H9 (cell line): ENCODE results near the gene TNC. TPM values are rescaled to one million over a fixed set of nuclear protein-coding genes. Genes with fewer than 3 reads are reported as not detected.

ENCODE experiments used
- DNase-seq: peaks from one replicate; pipeline ENCODE4 v3.0.0-alpha.2; 2017
- H2AFZ ChIP-seq: one replicate; pipeline ENCODE4 v1.6.1; 2013; ENCODE audit warnings: mild to moderate bottlenecking, low read length, control low read depth, moderate library complexity
- H2AK5ac ChIP-seq: 2 replicates; pipeline ENCODE4 v1.6.1; 2013; ENCODE audit warnings: low read length, control low read depth, mixed read lengths; ENCODE audit not compliant: insufficient read length
- H2BK120ac ChIP-seq: one replicate; pipeline ENCODE4 v1.6.1; 2013; ENCODE audit warnings: low read depth, mild to moderate bottlenecking, low read length, control low read depth, inconsistent platforms; ENCODE audit not compliant: poor library complexity, severe bottlenecking
- H2BK12ac ChIP-seq: 2 replicates; pipeline ENCODE4 v1.6.1; 2013; ENCODE audit warnings: low read length, control low read depth, mixed read lengths, low read depth; ENCODE audit not compliant: insufficient read length
- H2BK15ac ChIP-seq: 2 replicates; pipeline ENCODE4 v1.6.1; 2013; ENCODE audit warnings: low read depth, low read length, control low read depth
- H2BK20ac ChIP-seq: one replicate; pipeline ENCODE4 v1.6.1; 2013; ENCODE audit warnings: low read depth, mild to moderate bottlenecking, low read length, control low read depth, inconsistent platforms; ENCODE audit not compliant: poor library complexity, severe bottlenecking
- H2BK5ac ChIP-seq: 2 replicates; pipeline ENCODE4 v1.6.1; 2013; ENCODE audit warnings: low read length, control low read depth, mixed read lengths; ENCODE audit not compliant: insufficient read length
- H3K14ac ChIP-seq: 2 replicates; pipeline ENCODE4 v1.6.1; 2013; ENCODE audit warnings: low read length, control low read depth; ENCODE audit not compliant: insufficient read depth
- H3K18ac ChIP-seq: 2 replicates; pipeline ENCODE4 v1.6.1; 2013; ENCODE audit warnings: low read depth, mild to moderate bottlenecking, mixed read lengths, low read length, control low read depth; ENCODE audit not compliant: insufficient read length
- H3K23ac ChIP-seq: 2 replicates; pipeline ENCODE4 v1.6.1; 2013; ENCODE audit warnings: low read length, control low read depth, mixed read lengths, low read depth; ENCODE audit not compliant: insufficient read length
- H3K23me2 ChIP-seq: 2 replicates; pipeline ENCODE4 v1.6.1; 2013; ENCODE audit warnings: low read depth, mild to moderate bottlenecking, mixed read lengths, low read length, control low read depth; ENCODE audit not compliant: insufficient read length, poor library complexity, severe bottlenecking
- H3K27ac ChIP-seq: 2 replicates; pipeline ENCODE4 v1.5.1; 2013; ENCODE audit warnings: low read length, control low read depth, mixed read lengths, low read depth; ENCODE audit not compliant: insufficient read length
- H3K27me3 ChIP-seq: 2 replicates; pipeline ENCODE4 v1.6.1; 2013; ENCODE audit warnings: low read length, control low read depth, inconsistent platforms; ENCODE audit not compliant: insufficient read depth
- H3K4ac ChIP-seq: 2 replicates; pipeline ENCODE4 v1.6.1; 2013; ENCODE audit warnings: low read depth, mild to moderate bottlenecking, control low read depth, inconsistent platforms, low read length, moderate library complexity
- H3K4me1 ChIP-seq: 2 replicates; pipeline ENCODE4 v1.6.1; 2013; ENCODE audit warnings: low read length, control low read depth, inconsistent platforms; ENCODE audit not compliant: insufficient read depth
- H3K4me2 ChIP-seq: 2 replicates; pipeline ENCODE4 v1.6.1; 2013; ENCODE audit warnings: low read length, control low read depth, mixed read lengths; ENCODE audit not compliant: insufficient read length, insufficient read depth
- H3K56ac ChIP-seq: 2 replicates; pipeline ENCODE4 v1.6.1; 2013; ENCODE audit warnings: low read depth, mild to moderate bottlenecking, mixed read lengths, low read length, control low read depth; ENCODE audit not compliant: insufficient read length
- H3K79me1 ChIP-seq: 2 replicates; pipeline ENCODE4 v1.6.1; 2013; ENCODE audit warnings: low read depth, mild to moderate bottlenecking, moderate library complexity, low read length, control low read depth, inconsistent platforms; ENCODE audit not compliant: insufficient read depth, poor library complexity, severe bottlenecking
- H3K79me2 ChIP-seq: 2 replicates; pipeline ENCODE4 v1.6.1; 2013; ENCODE audit warnings: low read length, control low read depth, inconsistent platforms; ENCODE audit not compliant: insufficient read depth
- H3K9ac ChIP-seq: 2 replicates; pipeline ENCODE4 v1.6.1; 2013; ENCODE audit warnings: low read length, control low read depth, mixed read lengths; ENCODE audit not compliant: insufficient read length; ENCODE audit errors: extremely low read depth
- H3K9me3 ChIP-seq: one replicate; pipeline ENCODE4 v1.6.1; 2013; ENCODE audit warnings: low read depth, low read length, inconsistent platforms; ENCODE audit not compliant: control insufficient read depth
- H3T11ph ChIP-seq: one replicate; pipeline ENCODE4 v1.6.1; 2013; ENCODE audit warnings: mild to moderate bottlenecking, low read length, control low read depth, inconsistent platforms
- H4K20me1 ChIP-seq: one replicate; pipeline ENCODE4 v1.6.1; 2013; ENCODE audit not compliant: control insufficient read depth, insufficient read length, insufficient read depth
- H4K5ac ChIP-seq: 2 replicates; pipeline ENCODE4 v1.6.1; 2013; ENCODE audit warnings: low read depth, mild to moderate bottlenecking, mixed read lengths, low read length, control low read depth; ENCODE audit not compliant: insufficient read length
- H4K8ac ChIP-seq: replicated peaks from 2 replicates; pipeline ENCODE4 v1.6.1; 2013; ENCODE audit warnings: low read length, control low read depth, mixed read lengths, low read depth; ENCODE audit not compliant: insufficient read length
- H4K91ac ChIP-seq: 2 replicates; pipeline ENCODE4 v1.6.1; 2013; ENCODE audit warnings: low read depth, mild to moderate bottlenecking, moderate library complexity, mixed read lengths, low read length, control low read depth; ENCODE audit not compliant: insufficient read length
- H3K27ac Mint-ChIP-seq, 3 experiments: 2 replicates in 2 of 3; 3 replicates in 1 of 3; pipeline ENCODE4 v1.8.0; 2020 to 2021; ENCODE audit warnings: mixed read lengths in 3 of 3, mild to moderate bottlenecking in 1 of 3, moderate library complexity in 1 of 3
- H3K27me3 Mint-ChIP-seq: 2 replicates; pipeline ENCODE4 v1.8.0; 2021; ENCODE audit warnings: low read depth, mild to moderate bottlenecking, moderate library complexity, mixed read lengths
- H3K36me3 Mint-ChIP-seq, 3 experiments: 2 replicates in 2 of 3; 3 replicates in 1 of 3; pipeline ENCODE4 v1.8.0; 2020 to 2021; ENCODE audit warnings: low read depth in 3 of 3, mixed read lengths in 3 of 3; ENCODE audit not compliant: insufficient read depth in 1 of 3
- H3K4me1 Mint-ChIP-seq, 2 experiments: 2 replicates each; pipeline ENCODE4 v1.8.0; 2020; ENCODE audit warnings: mixed read lengths in 2 of 2
- H3K4me3 Mint-ChIP-seq, 2 experiments: 2 replicates in 1 of 2; 3 replicates in 1 of 2; pipeline ENCODE4 v1.8.0; 2020 to 2021; ENCODE audit warnings: mild to moderate bottlenecking in 2 of 2, mixed read lengths in 2 of 2, moderate library complexity in 1 of 2
- H3K9me3 Mint-ChIP-seq, 2 experiments: 2 replicates in 1 of 2; 3 replicates in 1 of 2; pipeline ENCODE4 v1.8.0; 2020; ENCODE audit warnings: mild to moderate bottlenecking in 2 of 2, mixed read lengths in 2 of 2, moderate library complexity in 1 of 2
- WGBS: extraction: QIAGEN DNeasy Blood & Tissue Kit; methylation state at CpG from one replicate; pipeline ENCODE4 v1.1.7; 2013; ENCODE audit warnings: missing lambda C conversion rate, low lambda C conversion rate, mixed read lengths; ENCODE audit not compliant: insufficient read length; ENCODE audit errors: extremely low coverage; 5-methylcytosine and 5-hydroxymethylcytosine counted together
- total RNA-seq: library from RNA; stranded (reverse); gene quantifications from 2 replicates; pipeline ENCODE4 v1.2.1, GENCODE V29; 2021
- TF ChIP-seq, protein P1 (sequence below): fragments of 200-600 bp; sonication (generic); conservative IDR thresholded peaks from 3 replicates; pipeline ENCODE4 v1.8.0; 2021; ENCODE audit warnings: antibody characterized with exemption, mild to moderate bottlenecking

Gene TNC
- total RNA-seq, 1 experiment from 2014 or later, result 0.63 TPM

DNA sequence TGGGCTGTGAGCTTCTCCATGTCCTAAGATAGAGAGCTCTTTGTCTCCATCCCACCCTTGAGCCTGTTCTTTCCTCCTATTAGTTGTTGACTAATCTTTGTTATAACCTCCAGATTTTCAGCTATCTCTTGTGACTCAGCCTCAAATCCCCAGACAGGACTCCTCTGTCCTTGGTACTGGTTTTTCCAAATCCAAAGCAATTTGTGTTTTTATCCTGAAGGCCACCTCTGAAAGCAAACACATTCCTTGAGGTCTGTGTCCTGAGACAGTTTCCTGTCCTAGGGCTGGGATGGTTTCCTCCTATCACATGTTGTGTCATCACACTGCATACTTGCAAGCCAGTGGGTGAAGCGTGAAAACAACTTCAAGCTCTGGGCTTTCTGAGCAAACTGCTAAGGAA, 8.5 kb downstream of the TNC start:
- H2AK5ac ChIP-seq, result no peak overlapping the region
- no peak overlapping the region for H3K14ac ChIP-seq
- no peak overlapping the region for H2AFZ ChIP-seq
- no peak overlapping the region for H4K5ac ChIP-seq
- no peak for DNase-seq
- H3K27me3 ChIP-seq, result no peaks in the 10 kb centered on the region; the same call in 1 of the 2 replicates
- no peak overlapping the region for H3T11ph ChIP-seq
- Mint-ChIP-seq H3K27ac (no peak overlapping the region), H3K4me1 (peaks cover 0 to 6% of the 10 kb centered on the region in 2 experiments; a peak in 2 of 4 replicates), H3K36me3 (no peaks in the 10 kb centered on the region), H3K9me3 (no peaks in the 10 kb centered on the region; a peak in 1 of 5 replicates), H3K27me3 (peaks cover 88% of the 10 kb centered on the region), H3K4me3 (no peak overlapping the region)
- H3K4me1 ChIP-seq, result no peaks in the 10 kb centered on the region
- H3K4ac ChIP-seq, result no peak overlapping the region
- no peak overlapping the region for H2BK5ac ChIP-seq
- H2BK12ac ChIP-seq, result no peak overlapping the region
- H3K9ac ChIP-seq, result no peak overlapping the region
- H2BK120ac ChIP-seq, result no peak overlapping the region
- TF ChIP-seq, protein P1, sequence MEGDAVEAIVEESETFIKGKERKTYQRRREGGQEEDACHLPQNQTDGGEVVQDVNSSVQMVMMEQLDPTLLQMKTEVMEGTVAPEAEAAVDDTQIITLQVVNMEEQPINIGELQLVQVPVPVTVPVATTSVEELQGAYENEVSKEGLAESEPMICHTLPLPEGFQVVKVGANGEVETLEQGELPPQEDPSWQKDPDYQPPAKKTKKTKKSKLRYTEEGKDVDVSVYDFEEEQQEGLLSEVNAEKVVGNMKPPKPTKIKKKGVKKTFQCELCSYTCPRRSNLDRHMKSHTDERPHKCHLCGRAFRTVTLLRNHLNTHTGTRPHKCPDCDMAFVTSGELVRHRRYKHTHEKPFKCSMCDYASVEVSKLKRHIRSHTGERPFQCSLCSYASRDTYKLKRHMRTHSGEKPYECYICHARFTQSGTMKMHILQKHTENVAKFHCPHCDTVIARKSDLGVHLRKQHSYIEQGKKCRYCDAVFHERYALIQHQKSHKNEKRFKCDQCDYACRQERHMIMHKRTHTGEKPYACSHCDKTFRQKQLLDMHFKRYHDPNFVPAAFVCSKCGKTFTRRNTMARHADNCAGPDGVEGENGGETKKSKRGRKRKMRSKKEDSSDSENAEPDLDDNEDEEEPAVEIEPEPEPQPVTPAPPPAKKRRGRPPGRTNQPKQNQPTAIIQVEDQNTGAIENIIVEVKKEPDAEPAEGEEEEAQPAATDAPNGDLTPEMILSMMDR, result no peak
- no peaks in the 10 kb centered on the region for H3K23me2 ChIP-seq
- H3K79me2 ChIP-seq, result 0 out of 2 replicates have a peak, but pooled peaks cover 2% of the 10 kb centered on the region
- H3K4me2 ChIP-seq, result no peak overlapping the region
- H3K79me1 ChIP-seq, result no peaks in the 10 kb centered on the region
- H2BK20ac ChIP-seq, result no peak overlapping the region
- H2BK15ac ChIP-seq, result no peak overlapping the region
- H4K20me1 ChIP-seq, result no peaks in the 10 kb centered on the region
- no peak overlapping the region for H3K18ac ChIP-seq
- WGBS, result no CpG with 5 or more reads among the region's 1 CpG
- no peak overlapping the region for H4K91ac ChIP-seq
- no peak overlapping the region for H3K27ac ChIP-seq
- H3K9me3 ChIP-seq, result no peaks in the 10 kb centered on the region
- H3K56ac ChIP-seq, result no peak overlapping the region
- no peak overlapping the region for H4K8ac ChIP-seq
- H3K23ac ChIP-seq, result no peak overlapping the region
